Measurements from ENCODE around the gene EIF3B.
A peak's percentile ranks its signal among the peaks of the same experiment; 100 is the strongest.
"Not testable (repeated sequence)": the region's sequence is repeated elsewhere in the genome, so short reads cannot be mapped to it uniquely, and the experiment has no call there.

EIF3B gene

GRCh38 chr7:2350055-2350454 is 4.6 kb upstream of the EIF3B start:
- DNase-seq = no peak

GRCh38 chr7:2350861-2351260 is 3.8 kb upstream of the EIF3B start:
- no peak for DNase-seq

- DNase-seq = peak; percentile 84
These were observed 1.3 kb upstream of the EIF3B start for GRCh38 chr7:2353113-2353935.

DNA sequence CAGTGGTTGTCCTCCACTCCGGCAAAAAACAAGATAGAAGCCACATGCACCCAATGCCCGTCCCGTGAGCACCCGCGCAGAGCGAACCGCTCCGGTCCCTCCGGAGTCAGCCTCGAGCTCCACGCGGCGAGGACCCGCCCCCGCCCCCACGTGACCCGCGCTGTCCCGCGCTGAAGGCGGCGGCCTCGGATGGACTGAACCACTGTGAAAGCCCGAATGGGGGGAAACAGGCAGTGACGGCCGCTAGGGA is 766 bp upstream of the EIF3B start:
- DNase-seq = peak; percentile 99

GRCh38 chr7:2354939-2355704 is 495 bp downstream of the EIF3B start:
- no peak for DNase-seq

DNA sequence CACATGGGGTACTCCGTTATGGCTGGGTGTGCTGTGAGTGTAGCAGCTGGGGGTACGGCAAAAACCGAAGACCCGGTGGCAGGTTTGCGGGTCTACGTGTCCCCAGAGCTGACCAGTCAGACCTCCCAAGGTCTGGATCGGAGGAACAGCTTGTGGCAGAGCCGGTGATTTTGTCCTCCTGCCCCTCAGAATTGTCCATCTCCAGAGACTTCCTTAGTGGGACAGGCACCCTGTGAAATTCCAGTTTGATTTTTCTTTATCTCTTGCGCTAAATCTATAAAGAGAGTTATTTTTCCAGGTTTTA is 1.0 kb downstream of the EIF3B start:
- no peak for DNase-seq

- DNase-seq = no peak
These were observed 2.5 kb downstream of the EIF3B start for GRCh38 chr7:2357165-2357564.

GRCh38 chr7:2357571-2357970 is 2.9 kb downstream of the EIF3B start:
- no peak for DNase-seq

DNA sequence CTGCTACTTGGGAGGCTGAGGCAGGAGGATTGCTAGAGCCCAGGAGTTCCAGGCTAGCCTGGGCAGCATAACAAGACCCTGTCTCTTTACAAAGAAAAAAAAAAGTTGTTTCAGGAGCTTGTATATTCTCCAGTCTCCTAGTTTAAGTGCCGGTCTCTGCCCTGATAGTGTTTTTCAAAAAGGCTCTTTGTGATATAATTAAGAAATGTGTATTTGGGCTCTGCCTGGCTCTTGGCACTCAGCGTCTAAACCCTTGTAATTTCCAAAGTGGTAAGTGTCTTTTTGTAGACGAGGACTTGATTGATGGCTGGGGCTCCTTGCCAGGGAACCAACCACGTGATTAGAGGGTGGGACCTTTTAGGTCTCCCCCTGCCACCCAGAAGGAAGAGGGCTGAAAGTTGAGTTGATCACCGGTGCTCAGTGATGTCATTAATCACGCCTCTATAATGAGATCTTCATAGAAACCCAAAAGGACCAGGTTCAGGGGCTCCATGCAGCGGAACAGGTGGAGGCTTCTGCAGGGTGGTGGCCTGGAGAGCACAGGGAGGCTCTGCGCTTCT is 4.4 kb downstream of the EIF3B start:
- no peak for DNase-seq

- no peak for DNase-seq
These were observed 5.0 kb downstream of the EIF3B start for GRCh38 chr7:2359610-2360009.

GRCh38 chr7:2360796-2361195 is 6.2 kb downstream of the EIF3B start:
- no peak for DNase-seq

DNA sequence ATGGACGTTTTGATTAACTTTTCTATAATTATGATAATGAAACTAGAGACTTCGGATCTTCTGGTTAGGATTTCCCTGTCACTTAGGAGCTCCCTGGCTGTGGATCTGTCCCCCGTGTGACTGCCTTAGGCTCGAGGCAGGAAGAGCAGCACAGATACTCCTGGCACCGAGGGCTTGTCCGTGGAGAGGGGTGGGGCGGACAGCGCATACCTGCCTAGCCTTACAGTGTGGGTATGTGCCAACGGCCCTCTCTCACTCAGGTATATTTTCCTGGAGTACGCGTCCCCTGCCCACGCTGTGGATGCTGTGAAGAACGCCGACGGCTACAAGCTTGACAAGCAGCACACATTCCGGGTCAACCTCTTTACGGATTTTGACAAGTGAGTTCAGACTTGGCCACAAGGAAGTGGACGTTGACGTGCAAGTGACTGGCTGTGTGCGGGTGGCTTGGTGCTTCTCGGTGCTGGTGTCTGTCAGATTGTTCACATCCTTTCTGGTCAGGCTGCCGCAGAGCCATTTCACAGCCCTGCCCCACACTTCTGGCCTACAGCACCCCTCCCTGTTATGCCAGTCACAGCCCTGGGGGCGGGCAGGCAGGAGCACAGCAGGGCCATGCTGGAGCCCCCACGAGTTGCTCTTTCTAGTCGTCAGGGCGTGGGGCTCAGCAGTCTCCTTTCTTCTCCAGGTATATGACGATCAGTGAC is 7.9 kb downstream of the EIF3B start:
- DNase-seq = no peak

GRCh38 chr7:2369139-2369538 is 14.5 kb downstream of the EIF3B start:
- no peak for DNase-seq

GRCh38 chr7:2371329-2371728 is 16.7 kb downstream of the EIF3B start:
- no peak for DNase-seq

DNA sequence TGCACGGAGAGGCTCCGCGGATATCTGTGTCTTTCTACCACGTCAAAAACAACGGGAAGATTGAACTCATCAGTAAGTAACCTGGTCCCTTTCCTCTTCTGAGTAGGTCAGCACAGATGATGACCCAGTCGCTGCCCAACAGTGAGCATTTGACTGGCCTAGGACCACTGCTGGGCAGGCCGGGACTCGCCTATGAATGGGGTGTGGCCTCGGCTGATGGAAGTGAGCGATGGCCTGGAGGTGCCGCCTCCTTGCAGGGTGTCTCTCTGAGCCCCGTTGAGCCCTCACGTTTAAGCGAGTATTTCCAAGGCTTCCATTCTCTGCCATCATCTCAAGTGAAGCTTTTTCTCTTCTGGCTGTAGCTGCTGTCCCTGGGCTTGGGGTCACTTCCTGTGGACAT is 18.1 kb downstream of the EIF3B start:
- DNase-seq = no peak

DNA sequence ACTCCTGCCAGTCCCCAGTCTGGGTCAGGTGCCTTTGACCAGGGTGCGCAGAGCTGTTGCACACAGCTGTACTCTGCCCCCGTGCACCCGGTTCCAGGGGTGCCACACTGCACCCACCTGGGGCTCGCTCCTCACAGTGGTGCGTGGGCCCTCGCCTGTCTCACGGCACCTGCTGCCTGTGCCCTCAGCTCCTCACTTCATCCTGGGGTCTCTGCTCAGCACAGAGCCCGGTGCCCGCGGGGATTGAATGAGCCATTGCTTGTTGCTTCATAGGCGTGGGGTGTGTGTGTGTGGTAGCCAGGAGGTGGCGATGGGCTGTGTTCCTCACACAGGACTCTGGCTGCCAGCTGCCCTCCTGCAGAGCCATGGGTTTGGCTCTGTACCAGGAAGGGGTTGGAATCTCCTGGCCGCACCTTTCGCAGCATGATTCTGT is 18.5 kb downstream of the EIF3B start:
- no peak for DNase-seq

GRCh38 chr7:2373646-2374045 is 19.0 kb downstream of the EIF3B start:
- no peak for DNase-seq

- no peak for DNase-seq
These were observed 19.8 kb downstream of the EIF3B start for GRCh38 chr7:2374401-2374800.

DNA sequence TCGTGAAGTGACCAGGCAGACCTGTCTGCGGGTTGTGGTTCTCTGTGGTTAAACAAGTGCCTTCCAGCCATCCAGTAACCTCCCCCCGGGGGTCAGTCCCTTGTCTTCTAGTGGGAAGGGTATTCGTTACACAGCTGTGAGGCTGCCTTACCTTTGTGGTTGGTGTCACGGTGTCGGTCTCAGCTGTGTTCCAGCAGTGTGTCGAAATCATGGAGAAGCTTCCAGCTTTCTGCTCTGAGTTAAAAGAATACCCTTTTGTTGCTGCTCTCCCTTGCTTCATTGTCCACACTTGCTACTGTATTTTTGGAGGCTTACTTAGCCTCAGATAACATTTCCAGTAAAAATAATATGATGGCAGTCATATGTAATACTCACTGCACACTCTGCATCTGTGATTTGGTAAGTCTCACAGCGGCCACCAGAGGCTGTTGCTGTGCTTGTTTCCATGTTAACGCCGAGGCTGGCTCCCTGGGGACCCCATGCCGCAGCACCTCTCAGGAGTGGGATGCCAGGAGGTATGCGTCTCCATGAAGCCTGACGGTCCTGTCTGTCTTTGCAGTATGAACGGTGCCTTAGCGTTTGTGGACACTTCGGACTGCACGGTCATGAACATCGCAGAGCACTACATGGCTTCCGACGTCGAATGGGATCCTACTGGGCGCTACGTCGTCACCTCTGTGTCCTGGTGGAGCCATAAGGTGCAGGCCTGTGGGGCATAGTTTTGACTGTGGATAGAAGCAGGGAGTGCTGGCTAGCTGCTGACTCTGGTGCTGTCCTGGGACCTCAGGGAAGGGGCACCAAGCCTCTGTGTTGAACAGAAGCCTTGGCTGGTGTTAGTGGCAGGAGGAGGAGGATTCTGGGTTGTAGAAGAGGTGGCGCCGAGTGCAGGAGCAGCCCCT is 20.5 kb downstream of the EIF3B start:
- no peak for DNase-seq

DNA sequence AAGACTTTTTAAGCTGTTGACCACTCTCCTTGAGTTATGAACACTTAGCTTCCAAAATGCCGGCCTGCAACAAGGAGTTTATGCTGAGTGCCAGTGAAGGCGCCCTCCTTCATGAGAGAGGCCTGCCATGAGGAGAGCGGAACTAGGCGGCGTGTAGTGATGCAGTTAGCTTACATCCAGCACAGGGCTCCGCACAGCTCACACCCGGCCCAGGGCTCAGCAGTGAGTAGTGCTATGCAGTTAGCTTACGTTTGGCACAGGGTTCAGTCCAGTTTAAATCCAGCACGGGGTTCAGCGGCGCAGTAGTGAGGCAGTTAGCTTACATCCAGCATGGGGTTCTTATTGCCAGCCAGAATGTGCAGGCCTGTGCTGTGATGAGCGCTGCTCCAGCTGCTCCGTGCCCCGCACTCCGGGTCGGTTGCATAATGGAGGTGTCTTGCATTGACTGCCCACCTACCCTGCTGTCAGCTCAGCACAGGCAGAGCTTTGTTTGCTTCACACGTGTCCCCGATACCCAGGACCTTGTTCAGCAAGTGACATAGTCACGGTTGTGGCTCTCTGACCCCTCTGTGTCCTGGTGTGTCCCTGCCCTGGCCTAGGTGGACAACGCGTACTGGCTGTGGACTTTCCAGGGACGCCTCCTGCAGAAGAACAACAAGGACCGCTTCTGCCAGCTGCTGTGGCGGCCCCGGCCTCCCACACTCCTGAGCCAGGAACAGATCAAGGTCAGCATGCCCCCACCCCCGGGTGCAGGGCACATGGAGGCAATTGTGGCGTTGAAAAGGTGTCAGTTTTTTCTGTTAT is 21.9 kb downstream of the EIF3B start:
- no peak for DNase-seq

DNA sequence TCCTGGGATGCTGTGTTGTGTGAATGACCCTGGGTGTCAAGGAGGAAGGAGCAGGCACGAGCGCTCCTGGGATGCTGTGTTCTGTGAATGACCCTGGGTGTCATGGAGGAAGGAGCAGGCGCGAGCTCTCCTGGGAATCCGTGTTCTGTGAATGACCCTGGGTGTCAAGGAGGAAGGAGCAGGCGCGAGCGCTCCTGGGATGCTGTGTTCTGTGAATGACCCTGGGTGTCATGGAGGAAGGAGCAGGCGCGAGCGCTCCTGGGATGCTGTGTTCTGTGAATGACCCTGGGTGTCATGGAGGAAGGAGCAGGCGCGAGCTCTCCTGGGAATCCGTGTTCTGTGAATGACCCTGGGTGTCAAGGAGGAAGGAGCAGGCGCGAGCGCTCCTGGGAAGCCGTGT is 22.9 kb downstream of the EIF3B start:
- DNase-seq = not testable (repeated sequence)

DNA sequence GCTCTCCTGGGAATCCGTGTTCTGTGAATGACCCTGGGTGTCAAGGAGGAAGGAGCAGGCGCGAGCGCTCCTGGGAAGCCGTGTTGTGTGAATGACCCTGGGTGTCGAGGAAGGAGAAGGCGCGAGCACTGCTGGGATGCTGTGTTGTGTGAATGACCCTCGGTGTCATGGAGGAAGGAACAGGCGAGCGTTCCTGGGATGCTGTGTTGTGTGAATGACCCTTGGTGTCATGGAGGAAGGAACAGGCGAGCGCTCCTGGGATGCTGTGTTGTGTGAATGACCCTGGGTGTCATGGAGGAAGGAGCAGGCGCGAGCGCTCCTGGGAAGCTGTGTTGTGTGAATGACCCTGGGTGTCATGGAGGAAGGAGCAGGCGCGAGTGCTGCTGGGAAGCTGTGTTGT is 23.5 kb downstream of the EIF3B start:
- DNase-seq = not testable (repeated sequence)
